IPS-NIHi7 (cell line): Measurements from ENCODE around the gene PCNA.
"Not testable (repeated sequence)": the region's sequence is repeated elsewhere in the genome, so short reads cannot be mapped to it uniquely, and the experiment has no call there.

Experiments used
- DNase-seq: peaks from one replicate; pipeline ENCODE4 v3.0.0; 2012; ENCODE audit warnings: mixed read lengths; ENCODE audit errors: extremely low spot score

PCNA gene

GRCh38 chr20:5143851-5144250 is 24.1 kb upstream of the PCNA start:
- no peak for DNase-seq

- DNase-seq = no peak
These were observed 21.9 kb upstream of the PCNA start for GRCh38 chr20:5141615-5142014.

- no peak for DNase-seq
These were observed 20.4 kb upstream of the PCNA start for GRCh38 chr20:5140195-5140594.

- no peak for DNase-seq
These were observed 16.3 kb upstream of the PCNA start for GRCh38 chr20:5136096-5136495.

- no peak for DNase-seq
These were observed 15.7 kb upstream of the PCNA start for GRCh38 chr20:5135363-5136012.

GRCh38 chr20:5133998-5134397 is 14.2 kb upstream of the PCNA start:
- no peak for DNase-seq

GRCh38 chr20:5131502-5131901 is 11.7 kb upstream of the PCNA start:
- DNase-seq = no peak

GRCh38 chr20:5128886-5129285 is 9.1 kb upstream of the PCNA start:
- DNase-seq = no peak

- DNase-seq = no peak
These were observed 8.2 kb upstream of the PCNA start for GRCh38 chr20:5127859-5128424.

- peak; percentile 19 for DNase-seq
These were observed 7.6 kb upstream of the PCNA start for GRCh38 chr20:5127204-5127858.

- peak; percentile 97 for DNase-seq
These were observed 6.9 kb upstream of the PCNA start, which contains the start of gene CDS2 for GRCh38 chr20:5126512-5127203. CDS2 (plus strand) TSS chr20:5127008; CDS start chr20:5127093, 85 bp downstream.

GRCh38 chr20:5122873-5123260 is 3.1 kb upstream of the PCNA start:
- no peak for DNase-seq

GRCh38 chr20:5120185-5120476 is 373 bp upstream of the PCNA start:
- no peak for DNase-seq

GRCh38 chr20:5119143-5119434 is 669 bp downstream of the PCNA start:
- DNase-seq = no peak

GRCh38 chr20:5118220-5119142 is 1.3 kb downstream of the PCNA start:
- no peak for DNase-seq

- no peak for DNase-seq
These were observed 2.9 kb downstream of the PCNA start for GRCh38 chr20:5116875-5117274.

- no peak for DNase-seq
These were observed 5.4 kb downstream of the PCNA start for GRCh38 chr20:5114403-5114802.

GRCh38 chr20:5113615-5113986 is 6.2 kb downstream of the PCNA start:
- DNase-seq = no peak

GRCh38 chr20:5109276-5109675 is 10.5 kb downstream of the PCNA start:
- DNase-seq = no peak

GRCh38 chr20:5104479-5104878 is 15.3 kb downstream of the PCNA start:
- DNase-seq = no peak

GRCh38 chr20:5100684-5101347 is 18.9 kb downstream of the PCNA start:
- peak; percentile 75 for DNase-seq

- DNase-seq = not testable (repeated sequence)
These were observed 19.8 kb downstream of the PCNA start for GRCh38 chr20:5099909-5100308.
